Measurements from ENCODE around the gene ADAMTS12. TPM values are rescaled to one million over a fixed set of nuclear protein-coding genes. Genes with fewer than 3 reads are reported as not detected.

The ADAMTS12 gene
- total and polyA plus RNA-seq, 2 of the 8 experiments (the other 6 are each of a cell fraction or from before 2014, with no cell fraction given), result 6.4 to 12.8 TPM

GRCh38 chr5:33831041-33831440 lies 60.7 kb downstream of the ADAMTS12 start (continued):
- no peak for TF ChIP-seq CHD7 (IDR thresholded peaks at IDR 0.05; ENCODE audit: insufficient replicate concordance, low read length)
- no peak for TF ChIP-seq CTBP2 (IDR thresholded peaks at IDR 0.05; ENCODE audit: borderline replicate concordance, insufficient read depth, insufficient read length, low read length)
- no peak for TF ChIP-seq CHD1 (IDR thresholded peaks at IDR 0.05; ENCODE audit: low read depth, low read length)
- no peak for TF ChIP-seq GABPA (IDR thresholded peaks at IDR 0.05; ENCODE audit: borderline replicate concordance, insufficient read depth, low read length)
- TF ChIP-seq PHF8 (conservative IDR thresholded peaks at IDR 0.05; ENCODE audit: low read depth, low read length), result no peak
- TF ChIP-seq CHD2 (IDR thresholded peaks at IDR 0.05; ENCODE audit: low read length), result no peak
- no peak for TF ChIP-seq SP4 (IDR thresholded peaks at IDR 0.05; ENCODE audit: low read length)
- no peak for TF ChIP-seq CBX8 (IDR thresholded peaks at IDR 0.05; ENCODE audit: borderline replicate concordance, low read depth, low read length)

Data from H1 (cell line).